Activated CD4-positive, alpha-beta T cell treated with anti-CD3 and anti-CD28 coated beads for 48 hours (primary cell): ENCODE data around the gene ZDHHC14.

Source experiments
- DNase-seq: peaks from one replicate; pipeline ENCODE4 v3.0.0-alpha.2; 2020

ZDHHC14 gene

GRCh38 chr6:157469378-157469777 is 88.4 kb downstream of the ZDHHC14 start:
- no peak for DNase-seq

- no peak for DNase-seq
Measured at GRCh38 chr6:157471077-157471686, 90.2 kb downstream of the ZDHHC14 start.

- no peak for DNase-seq
Measured at GRCh38 chr6:157471895-157472686, 91.1 kb downstream of the ZDHHC14 start.

- DNase-seq: no peak
Measured at GRCh38 chr6:157476797-157477196, 95.8 kb downstream of the ZDHHC14 start.

- DNase-seq: no peak
Measured at GRCh38 chr6:157478926-157479325, 97.9 kb downstream of the ZDHHC14 start.

GRCh38 chr6:157479464-157480303 is 98.7 kb downstream of the ZDHHC14 start:
- no peak for DNase-seq

GRCh38 chr6:157481189-157481864 is 100.3 kb downstream of the ZDHHC14 start:
- DNase-seq: no peak

- no peak for DNase-seq
Measured at GRCh38 chr6:157481865-157482249, 100.9 kb downstream of the ZDHHC14 start.

GRCh38 chr6:157483770-157484169 is 102.8 kb downstream of the ZDHHC14 start:
- DNase-seq: no peak

- DNase-seq: no peak
Measured at GRCh38 chr6:157484181-157484580, 103.2 kb downstream of the ZDHHC14 start.

GRCh38 chr6:157486572-157486971 is 105.6 kb downstream of the ZDHHC14 start:
- no peak for DNase-seq

GRCh38 chr6:157487110-157487773 is 106.3 kb downstream of the ZDHHC14 start:
- no peak for DNase-seq

- no peak for DNase-seq
Measured at GRCh38 chr6:157488058-157488457, 107.1 kb downstream of the ZDHHC14 start.

- DNase-seq: no peak
Measured at GRCh38 chr6:157488716-157489118, 107.7 kb downstream of the ZDHHC14 start.

- no peak for DNase-seq
Measured at GRCh38 chr6:157490611-157491269, 109.8 kb downstream of the ZDHHC14 start.

GRCh38 chr6:157491571-157492232 is 110.7 kb downstream of the ZDHHC14 start:
- DNase-seq: no peak

- DNase-seq: no peak
Measured at GRCh38 chr6:157492249-157492648, 111.3 kb downstream of the ZDHHC14 start.

- DNase-seq: no peak
Measured at GRCh38 chr6:157492741-157493140, 111.8 kb downstream of the ZDHHC14 start.

GRCh38 chr6:157493173-157493572 is 112.2 kb downstream of the ZDHHC14 start:
- no peak for DNase-seq

- no peak for DNase-seq
Measured at GRCh38 chr6:157493576-157493975, 112.6 kb downstream of the ZDHHC14 start.

GRCh38 chr6:157494132-157494710 is 113.2 kb downstream of the ZDHHC14 start:
- no peak for DNase-seq
